ENCODE results near the gene ROR1. TPM values are rescaled to one million over a fixed set of nuclear protein-coding genes. Genes with fewer than 3 reads are reported as not detected.

Gene ROR1
- total and polyA plus RNA-seq, 2 of the 4 experiments (the other 2 are of a cell fraction): 4.4 to 10.0 TPM

DNA sequence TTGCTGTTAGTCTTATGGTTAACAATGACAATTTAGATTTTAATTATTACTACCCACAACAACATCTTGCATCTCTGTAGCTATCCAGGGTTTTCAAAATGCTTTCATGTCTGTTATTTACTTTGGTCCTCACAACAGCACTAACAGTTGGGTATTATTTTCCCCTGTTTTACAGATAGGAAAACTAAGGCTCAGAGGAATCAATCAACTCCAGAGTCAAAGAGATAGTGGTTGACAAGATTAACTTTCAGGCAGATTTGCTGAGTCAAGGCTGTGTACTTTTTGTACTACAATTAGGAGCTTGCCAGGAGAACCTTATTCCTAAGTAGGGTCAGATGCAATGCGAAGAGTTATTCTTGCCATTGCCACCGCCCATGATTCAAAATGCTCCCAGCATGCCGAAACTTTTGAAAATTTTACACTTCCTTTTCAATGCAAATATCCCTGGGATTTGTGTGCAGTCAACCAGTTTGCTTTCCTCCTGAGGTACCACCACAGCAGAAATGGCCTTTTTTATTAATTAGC is 49.4 kb upstream of the ROR1 start:
- no peak overlapping the region for H3K18ac ChIP-seq (ENCODE audit: low read depth, low read length)
- no peak overlapping the region for H2BK20ac ChIP-seq (ENCODE audit: low read depth, low read length)
- H3K27me3 ChIP-seq (ENCODE audit: control insufficient read depth, insufficient read depth, low read length): no peaks in the 10 kb centered on the region; the same call in none of the 2 replicates
- ChIA-PET CTCF (no interaction called here), POLR2A (ENCODE audit: unreplicated experiment) (no interaction called here)
- H2BK15ac ChIP-seq (ENCODE audit: low read depth, low read length): no peak overlapping the region
- in situ Hi-C loops (cut with MboI; ENCODE audit: low sequenced_read_pairs): no loop called here
- no peak overlapping the region for H4K91ac ChIP-seq (ENCODE audit: insufficient read depth, low read depth, low read length)
- intact Hi-C loops (cut with micrococcal nuclease): no loop called here
- H3K4me3 ChIP-seq (ENCODE audit: insufficient read depth, low read depth, low read length): no peak overlapping the region
- BruUV-seq (replicated peaks): no TSS peak
- no peak overlapping the region for H3K23ac ChIP-seq (ENCODE audit: low read depth, low read length)
- TF ChIP-seq RCOR1 (IDR thresholded peaks at IDR 0.05; ENCODE audit: insufficient replicate concordance, low read length) (no peak), NFE2L2 (IDR thresholded peaks at IDR 0.05; ENCODE audit: low read depth, low read length) (no peak), POLR2A (IDR thresholded peaks at IDR 0.05; ENCODE audit: low read depth, low read length) (no peak), MXI1 (IDR thresholded peaks at IDR 0.05; ENCODE audit: borderline replicate concordance, low read depth, low read length) (no peak), CEBPB (IDR thresholded peaks at IDR 0.05; ENCODE audit: low read depth, low read length) (no peak), MAFK (IDR thresholded peaks at IDR 0.05; ENCODE audit: low read depth, low read length) (no peak), SMC3 (IDR thresholded peaks at IDR 0.05; ENCODE audit: low read depth, low read length) (no peak)
- TF ChIP-seq, protein P1, sequence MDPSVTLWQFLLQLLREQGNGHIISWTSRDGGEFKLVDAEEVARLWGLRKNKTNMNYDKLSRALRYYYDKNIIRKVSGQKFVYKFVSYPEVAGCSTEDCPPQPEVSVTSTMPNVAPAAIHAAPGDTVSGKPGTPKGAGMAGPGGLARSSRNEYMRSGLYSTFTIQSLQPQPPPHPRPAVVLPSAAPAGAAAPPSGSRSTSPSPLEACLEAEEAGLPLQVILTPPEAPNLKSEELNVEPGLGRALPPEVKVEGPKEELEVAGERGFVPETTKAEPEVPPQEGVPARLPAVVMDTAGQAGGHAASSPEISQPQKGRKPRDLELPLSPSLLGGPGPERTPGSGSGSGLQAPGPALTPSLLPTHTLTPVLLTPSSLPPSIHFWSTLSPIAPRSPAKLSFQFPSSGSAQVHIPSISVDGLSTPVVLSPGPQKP (IDR thresholded peaks at IDR 0.05; ENCODE audit: borderline replicate concordance, low read depth, low read length): no peak
- TF ChIP-seq, protein P2, sequence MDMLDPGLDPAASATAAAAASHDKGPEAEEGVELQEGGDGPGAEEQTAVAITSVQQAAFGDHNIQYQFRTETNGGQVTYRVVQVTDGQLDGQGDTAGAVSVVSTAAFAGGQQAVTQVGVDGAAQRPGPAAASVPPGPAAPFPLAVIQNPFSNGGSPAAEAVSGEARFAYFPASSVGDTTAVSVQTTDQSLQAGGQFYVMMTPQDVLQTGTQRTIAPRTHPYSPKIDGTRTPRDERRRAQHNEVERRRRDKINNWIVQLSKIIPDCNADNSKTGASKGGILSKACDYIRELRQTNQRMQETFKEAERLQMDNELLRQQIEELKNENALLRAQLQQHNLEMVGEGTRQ (IDR thresholded peaks at IDR 0.05; ENCODE audit: low read depth, low read length): no peak
- no peak overlapping the region for H2BK120ac ChIP-seq (ENCODE audit: low read depth, low read length)
- no peak overlapping the region for H2AK9ac ChIP-seq (replicated peaks; ENCODE audit: low read depth, low read length, poor library complexity)
- DNase-seq: no peak
- H3K56ac ChIP-seq (ENCODE audit: extremely low read depth, insufficient read depth, low read length): no peak overlapping the region
- H4K5ac ChIP-seq (ENCODE audit: low read depth, low read length): no peak overlapping the region
- H3K4ac ChIP-seq (ENCODE audit: low read depth, low read length): no peak overlapping the region
- no peak overlapping the region for H3K4me2 ChIP-seq (ENCODE audit: low read depth, low read length)
- H3K9ac ChIP-seq (ENCODE audit: low read depth, low read length): no peak overlapping the region
- WGBS, 2 experiments (ENCODE audit: extremely low coverage in 2 of 2, insufficient read length in 1 of 2): no CpG with 5 or more reads among the region's 3 CpGs
- no peak overlapping the region for H2AFZ ChIP-seq (replicated peaks; ENCODE audit: low read length, poor library complexity)
- dilution Hi-C loops (cut with HindIII; ENCODE audit: low sequenced_read_pairs, unreplicated experiment): no loop called here
- H2AK5ac ChIP-seq (ENCODE audit: low read depth, low read length): no peak overlapping the region
- H4K8ac ChIP-seq (ENCODE audit: low read depth in 2 of 2, low read length in 2 of 2): no peak overlapping the region
- H2BK5ac ChIP-seq (ENCODE audit: low read depth, low read length, poor library complexity, severe bottlenecking): no peak overlapping the region
- H3K9me3 ChIP-seq (ENCODE audit: control insufficient read depth, insufficient read depth, low read length): no peaks in the 10 kb centered on the region
- peaks cover 2% of the 10 kb centered on the region for H3K4me1 ChIP-seq (ENCODE audit: control insufficient read depth, insufficient read depth, low read length)
- H3K14ac ChIP-seq (replicated peaks; ENCODE audit: low read depth, low read length): no peak overlapping the region
- no peaks in the 10 kb centered on the region for H4K20me1 ChIP-seq (ENCODE audit: insufficient read depth, low read length)
- no peaks in the 10 kb centered on the region for H3K79me1 ChIP-seq (ENCODE audit: low read depth in 1 of 2, low read length in 2 of 2)
- ATAC-seq (ENCODE audit: low read depth): no peak
- H3K27ac ChIP-seq (ENCODE audit: insufficient read depth, low read length): no peak overlapping the region
- H3K36me3 ChIP-seq (ENCODE audit: control insufficient read depth, insufficient read depth, low read length): no peaks in the 10 kb centered on the region
- H3K9me1 ChIP-seq (ENCODE audit: insufficient read depth, low read length): no peaks in the 10 kb centered on the region
